ENCODE measurements around the gene VPS37C. TPM values are rescaled to one million over a fixed set of nuclear protein-coding genes. Genes with fewer than 3 reads are reported as not detected.

Gene VPS37C
- total RNA-seq, 1 experiment from 2014 or later, result 23.1 TPM

GRCh38 chr11:61091373-61092279, 69.6 kb downstream of the VPS37C start:
- H3K9me3 ChIP-seq (ENCODE audit: control insufficient read depth in 1 of 2, insufficient read depth in 1 of 2, low read depth in 1 of 2, low read length in 2 of 2), result no peaks in the 10 kb centered on the region
- H3K27me3 ChIP-seq (ENCODE audit: insufficient read depth, low read length), result no peaks in the 10 kb centered on the region
- H3K4me3 ChIP-seq (replicated peaks in 1 of 2; ENCODE audit: low read depth in 1 of 2, low read length in 2 of 2), result no peak overlapping the region
- RAD21 ChIA-PET (ENCODE audit: low non-redundant PET in 1 of 2, low total read pairs in 2 of 2, uncharacterized antibody in 2 of 2, unreplicated experiment in 2 of 2), result no interaction called here
- BruUV-seq (replicated peaks), result no TSS peak
- no peak overlapping the region for H3K9ac ChIP-seq (ENCODE audit: low read length)
- peaks cover 0 to 6% of the 10 kb centered on the region in 2 experiments; a peak in 2 of 4 replicates for H3K4me1 ChIP-seq (ENCODE audit: control insufficient read depth in 1 of 2, insufficient read depth in 2 of 2, low read length in 2 of 2)
- H3K79me2 ChIP-seq (ENCODE audit: insufficient read depth, low read length), result no peaks in the 10 kb centered on the region
- ATAC-seq, result no peak
- no peak overlapping the region for H2AFZ ChIP-seq (ENCODE audit: low read depth, low read length, poor library complexity, severe bottlenecking)
- intact Hi-C loops (cut with micrococcal nuclease), result no loop called here
- no peaks in the 10 kb centered on the region for H3K36me3 ChIP-seq (ENCODE audit: control insufficient read depth in 1 of 2, insufficient read depth in 2 of 2, low read length in 2 of 2)
- POLR2A ChIA-PET, result no interaction called here
- TF ChIP-seq ZFX (IDR thresholded peaks at IDR 0.05), result no peak
- no peak for TF ChIP-seq ZBTB33 (IDR thresholded peaks at IDR 0.05; ENCODE audit: extremely low read depth, insufficient replicate concordance, low read length)
- TF ChIP-seq EGR1 (IDR thresholded peaks at IDR 0.05; ENCODE audit: low read depth), result no peak
- no peak for TF ChIP-seq JUND (IDR thresholded peaks at IDR 0.05)
- no peak for TF ChIP-seq ZNF274 (IDR thresholded peaks at IDR 0.05; ENCODE audit: low read depth, low read length)
- no peak for TF ChIP-seq CEBPB (IDR thresholded peaks at IDR 0.05; ENCODE audit: low read depth)
- TF ChIP-seq SRF (IDR thresholded peaks at IDR 0.05; ENCODE audit: low read depth), result no peak
- TF ChIP-seq ELF1 (IDR thresholded peaks at IDR 0.05; ENCODE audit: borderline replicate concordance, low read depth), result no peak
- no peak for TF ChIP-seq FOSL1 (IDR thresholded peaks at IDR 0.05; ENCODE audit: low read depth)
- TF ChIP-seq EZH2 (IDR thresholded peaks at IDR 0.05), result no peak
- CTCF ChIA-PET, result no interaction called here
- H3K4me2 ChIP-seq (ENCODE audit: low read length), result no peak overlapping the region
- DNase-seq (ENCODE audit: low read depth, low spot score), result no peak
- no peak overlapping the region for H3K27ac ChIP-seq (ENCODE audit: low read depth, low read length)
- no peaks in the 10 kb centered on the region for H3K9me2 ChIP-seq (ENCODE audit: insufficient read depth)
- H4K20me1 ChIP-seq (ENCODE audit: insufficient read depth), result no peaks in the 10 kb centered on the region

All from HCT116 (cell line).